ENCODE results near the gene LRRC46. TPM values are rescaled to one million over a fixed set of nuclear protein-coding genes. Genes with fewer than 3 reads are reported as not detected.

LRRC46 gene, protein sequence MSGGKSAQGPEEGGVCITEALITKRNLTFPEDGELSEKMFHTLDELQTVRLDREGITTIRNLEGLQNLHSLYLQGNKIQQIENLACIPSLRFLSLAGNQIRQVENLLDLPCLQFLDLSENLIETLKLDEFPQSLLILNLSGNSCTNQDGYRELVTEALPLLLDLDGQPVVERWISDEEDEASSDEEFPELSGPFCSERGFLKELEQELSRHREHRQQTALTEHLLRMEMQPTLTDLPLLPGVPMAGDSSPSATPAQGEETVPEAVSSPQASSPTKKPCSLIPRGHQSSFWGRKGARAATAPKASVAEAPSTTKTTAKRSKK
- total RNA-seq: under 0.01 and 0.15 TPM in 2 replicates

DNA sequence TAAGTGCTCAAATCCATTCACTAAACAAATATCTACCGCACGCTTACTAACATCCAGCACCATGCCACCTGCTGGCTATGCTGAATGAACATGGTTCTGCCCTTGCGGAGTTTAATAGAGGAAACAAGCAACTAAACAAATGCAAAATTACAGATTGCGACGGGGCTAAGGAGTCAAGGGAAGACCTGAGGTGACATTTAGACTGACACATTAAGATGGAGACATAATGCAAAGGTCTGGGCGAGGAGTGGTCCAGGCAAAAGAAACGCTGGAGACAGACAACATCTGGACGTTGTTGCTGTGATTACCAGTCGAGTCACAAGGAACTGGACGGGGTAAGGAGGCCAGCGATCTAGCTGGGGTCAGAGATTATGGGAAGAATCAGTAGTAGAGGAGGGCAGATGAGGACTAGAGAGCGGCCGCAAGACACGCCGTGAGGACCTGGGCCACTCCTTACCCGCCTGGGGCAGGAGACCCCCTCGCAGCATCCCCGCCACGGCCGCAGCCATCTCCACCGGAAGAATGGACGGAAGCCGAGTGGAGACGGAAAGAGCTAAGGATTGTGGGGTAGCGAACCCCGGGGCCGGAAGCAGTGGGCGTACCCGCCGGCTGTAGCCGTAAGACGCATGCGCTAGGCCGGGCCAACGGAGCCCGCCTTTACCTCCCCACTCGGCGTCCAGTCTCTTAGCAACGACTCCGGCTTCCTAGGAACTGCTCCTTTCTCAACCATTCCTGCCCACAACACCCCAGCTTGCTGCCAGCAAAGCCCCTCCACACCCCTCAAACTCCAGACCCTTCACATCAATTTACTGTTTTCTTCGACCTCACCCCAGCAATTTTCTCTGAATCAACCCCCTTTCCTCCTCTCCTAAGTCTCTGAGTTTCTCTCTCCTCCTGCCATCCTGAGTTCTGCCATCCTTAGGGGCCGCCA is at the start of gene LRRC46, which contains the start of gene MRPL10:
LRRC46 (plus strand) TSS at position 668 of the 931 bp plus-strand sequence. CDS start 320 bp downstream, outside the sequence.
MRPL10 (minus strand) TSS at position 539 of the 931 bp plus-strand sequence; CDS start at position 509, 30 bp downstream.

GRCh38 chr17:47821424-47822391 is 9.8 kb upstream of the LRRC46 start, which contains the start of gene OSBPL7:
OSBPL7 (minus strand) TSS chr17:47821794; CDS start chr17:47820278, 1,516 bp downstream.

DNA sequence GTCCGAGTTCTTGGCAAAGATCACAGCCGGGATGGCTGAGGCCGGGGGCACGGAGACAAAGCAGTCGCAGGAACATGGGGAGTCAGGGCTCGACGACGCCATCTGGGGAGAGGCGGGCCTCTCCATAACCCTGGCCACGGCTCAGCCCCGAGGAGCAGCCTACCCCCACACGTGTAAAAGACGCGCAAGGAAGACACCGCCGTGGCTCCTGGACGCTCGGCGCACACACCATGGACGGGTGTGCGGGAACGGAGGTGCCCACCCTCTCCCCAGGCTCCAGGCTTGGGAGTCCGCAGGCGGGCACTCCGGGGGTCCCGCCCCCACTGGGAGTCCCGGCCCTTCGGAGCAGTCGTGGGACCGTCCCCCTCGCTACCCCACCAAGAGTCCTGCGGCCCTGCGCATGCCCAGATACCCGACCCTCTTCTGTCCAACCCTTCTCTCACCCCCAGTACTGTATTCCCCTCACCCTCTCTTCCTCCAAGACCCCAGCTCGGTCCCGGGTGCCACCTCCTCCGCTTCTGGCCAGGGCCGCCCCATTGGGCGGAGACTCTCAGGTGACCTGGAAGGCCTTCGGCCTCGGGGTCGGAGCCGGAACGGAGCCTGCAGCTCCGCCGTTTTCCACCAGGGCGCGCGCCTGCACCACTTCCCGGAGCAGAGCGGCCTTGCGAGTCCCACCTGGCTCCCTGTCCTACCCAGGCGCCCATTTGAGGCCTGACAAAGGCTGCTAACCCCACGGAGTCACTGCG is 9.4 kb downstream of the LRRC46 start, which contains the start of gene SCRN2:
SCRN2 (minus strand) TSS at position 532 of the 746 bp plus-strand sequence; CDS start at position 102, 430 bp downstream.

GRCh38 chr17:47850692-47851573 is 19.5 kb downstream of the LRRC46 start, which contains the start of gene SP6:
SP6 (minus strand) TSS chr17:47851163; CDS start chr17:47848429, 2,734 bp downstream.

Other genes with a start within 250 kb of the LRRC46 start
- 331 and 395 TPM in 2 replicates for gene KPNB1, start 181.8 kb upstream of the LRRC46 start, total RNA-seq
- 9.1 and 13.8 TPM in 2 replicates for gene TBKBP1, start 137.5 kb upstream of the LRRC46 start, total RNA-seq
- not detected in 2 replicates for gene TBX21, start 98.4 kb upstream of the LRRC46 start, total RNA-seq
- gene OSBPL7, start 9.9 kb upstream of the LRRC46 start, total RNA-seq: 5.8 and 11.1 TPM in 2 replicates
- 15.8 and 25.0 TPM in 2 replicates for gene MRPL10, start 129 bp upstream of the LRRC46 start, total RNA-seq
- gene SCRN2, start 9.6 kb downstream of the LRRC46 start, total RNA-seq: 51.6 and 69.1 TPM in 2 replicates
- gene SP6, start 19.5 kb downstream of the LRRC46 start, total RNA-seq: 0.65 and 1.2 TPM in 2 replicates
- 0.30 and 1.9 TPM in 2 replicates for gene SP2, start 64.6 kb downstream of the LRRC46 start, total RNA-seq
- 21.1 and 45.6 TPM in 2 replicates for gene PNPO, start 109.9 kb downstream of the LRRC46 start, total RNA-seq
- gene PRR15L, start 126.2 kb downstream of the LRRC46 start, total RNA-seq: not detected in 2 replicates
- 45.1 and 75.8 TPM in 2 replicates for gene CDK5RAP3, start 139.4 kb downstream of the LRRC46 start, total RNA-seq
- gene COPZ2, start 206.1 kb downstream of the LRRC46 start, total RNA-seq: 9.3 and 11.7 TPM in 2 replicates
- 55.5 and 88.0 TPM in 2 replicates for gene NFE2L1, start 216.7 kb downstream of the LRRC46 start, total RNA-seq

Measured in epithelial cell of umbilical artery (primary cell).